Mesendoderm (in vitro differentiated cells): ENCODE measurements around the gene ZNF592.

Experiments used
- DNase-seq: peaks from one replicate; pipeline ENCODE4 v3.0.0; 2013
- H2AK5ac ChIP-seq: 2 replicates; pipeline ENCODE4 v1.6.1; 2013; ENCODE audit warnings: low read length, inconsistent platforms
- H2BK120ac ChIP-seq: 2 replicates; pipeline ENCODE4 v1.6.1; 2013; ENCODE audit warnings: low read depth, mild to moderate bottlenecking, low read length, moderate library complexity, mixed read lengths
- H2BK15ac ChIP-seq: replicated peaks from 2 replicates; pipeline ENCODE4 v1.6.1; 2013; ENCODE audit warnings: low read depth, mild to moderate bottlenecking, moderate library complexity
- H2BK5ac ChIP-seq: 2 replicates; pipeline ENCODE4 v1.6.1; 2013; ENCODE audit warnings: low read length, inconsistent platforms
- H3K18ac ChIP-seq: 2 replicates; pipeline ENCODE4 v1.6.1; 2013; ENCODE audit warnings: mild to moderate bottlenecking, low read length, mixed read lengths
- H3K23ac ChIP-seq: one replicate; pipeline ENCODE4 v1.6.1; 2013; ENCODE audit warnings: low read length
- H3K27ac ChIP-seq: 2 replicates; pipeline ENCODE4 v1.5.1; 2013; ENCODE audit warnings: low read depth, mild to moderate bottlenecking, inconsistent platforms, low read length, moderate library complexity
- H3K27me3 ChIP-seq: 2 replicates; pipeline ENCODE4 v1.6.1; 2013; ENCODE audit warnings: low read length, control low read depth, mild to moderate bottlenecking, inconsistent platforms; ENCODE audit not compliant: insufficient read depth, poor library complexity
- H3K36me3 ChIP-seq: 2 replicates; pipeline ENCODE4 v1.6.1; 2013; ENCODE audit warnings: low read length, inconsistent platforms; ENCODE audit not compliant: control insufficient read depth, insufficient read depth
- H3K4ac ChIP-seq: one replicate; pipeline ENCODE4 v1.6.1; 2013; ENCODE audit warnings: low read depth, mild to moderate bottlenecking, low read length, moderate library complexity
- H3K4me1 ChIP-seq: 2 replicates; pipeline ENCODE4 v1.6.1; 2013; ENCODE audit warnings: low read depth, low read length, inconsistent platforms; ENCODE audit not compliant: control insufficient read depth
- H3K4me2 ChIP-seq: 2 replicates; pipeline ENCODE4 v1.6.1; 2013; ENCODE audit warnings: low read length
- H3K4me3 ChIP-seq: 2 replicates; pipeline ENCODE4 v1.5.1; 2013; ENCODE audit warnings: mild to moderate bottlenecking, low read length
- H3K56ac ChIP-seq: one replicate; pipeline ENCODE4 v1.6.1; 2013; ENCODE audit warnings: low read length
- H3K79me1 ChIP-seq: 2 replicates; pipeline ENCODE4 v1.6.1; 2013; ENCODE audit warnings: low read length, inconsistent platforms
- H3K79me2 ChIP-seq: 2 replicates; pipeline ENCODE4 v1.6.1; 2013; ENCODE audit warnings: mild to moderate bottlenecking, low read length; ENCODE audit not compliant: control insufficient read depth, insufficient read depth
- H3K9ac ChIP-seq: 2 replicates; pipeline ENCODE4 v1.6.1; 2013; ENCODE audit warnings: low read length, inconsistent platforms
- H4K5ac ChIP-seq: one replicate; pipeline ENCODE4 v1.6.1; 2013; ENCODE audit warnings: low read length
- H4K8ac ChIP-seq: one replicate; pipeline ENCODE4 v1.6.1; 2013; ENCODE audit warnings: low read depth, mild to moderate bottlenecking, control low read depth, low read length, moderate library complexity
- WGBS: extraction: QIAGEN DNeasy Blood & Tissue Kit; methylation state at CpG from one replicate; pipeline ENCODE4 v1.1.7; 2013; ENCODE audit warnings: low lambda C conversion rate, missing lambda C conversion rate; ENCODE audit not compliant: insufficient coverage; ENCODE audit errors: extremely low coverage; 5-methylcytosine and 5-hydroxymethylcytosine counted together

Gene ZNF592

GRCh38 chr15:84714821-84715220, 33.6 kb upstream of the ZNF592 start:
- H3K56ac ChIP-seq, result peak overlapping the region; percentile 100
- H2BK5ac ChIP-seq, result no peak overlapping the region
- no peak overlapping the region for H2BK120ac ChIP-seq
- no peak overlapping the region for H3K23ac ChIP-seq
- no CpG with 5 or more reads among the region's 3 CpGs for WGBS
- H3K9ac ChIP-seq, result peak overlapping the region; percentile 96
- H3K79me2 ChIP-seq, result peaks cover 37% of the 10 kb centered on the region
- H3K79me1 ChIP-seq, result peaks cover 1% of the 10 kb centered on the region
- H4K5ac ChIP-seq, result no peak overlapping the region
- H3K27me3 ChIP-seq, result no peaks in the 10 kb centered on the region
- no peak overlapping the region for H2BK15ac ChIP-seq
- no peaks in the 10 kb centered on the region for H3K36me3 ChIP-seq
- H3K4me3 ChIP-seq, result peak overlapping the region; percentile 71
- no peak overlapping the region for H3K4ac ChIP-seq
- H3K4me2 ChIP-seq, result peak overlapping the region; percentile 95
- H3K18ac ChIP-seq, result no peak overlapping the region
- H3K4me1 ChIP-seq, result peaks cover 2% of the 10 kb centered on the region
- no peak overlapping the region for H2AK5ac ChIP-seq
- no peak overlapping the region for H3K27ac ChIP-seq
- DNase-seq, result no peak
- no peak overlapping the region for H4K8ac ChIP-seq

- Histone ChIP-seq H2BK5ac (no peak overlapping the region), H3K79me2 (peaks cover 35% of the 10 kb centered on the region), H2BK120ac (no peak overlapping the region), H2AK5ac (no peak overlapping the region), H3K79me1 (peaks cover 1% of the 10 kb centered on the region), H2BK15ac (no peak overlapping the region), H4K8ac (peak overlapping the region; percentile 28), H3K18ac (peak overlapping the region; percentile 78), H3K27me3 (no peaks in the 10 kb centered on the region), H3K36me3 (no peaks in the 10 kb centered on the region), H3K4ac (peak overlapping the region; percentile 75), H3K27ac (peak overlapping the region; percentile 89), H3K56ac (peak overlapping the region; percentile 100), H3K4me2 (peak overlapping the region; percentile 95), H4K5ac (no peak overlapping the region), H3K23ac (peak overlapping the region; percentile 74), H3K9ac (peak overlapping the region; percentile 96), H3K4me1 (peaks cover 2% of the 10 kb centered on the region), H3K4me3 (peak overlapping the region; percentile 71)
- DNase-seq, result peak; percentile 60
- no CpG with 5 or more reads among the region's 36 CpGs for WGBS
These were observed 32.9 kb upstream of the ZNF592 start for GRCh38 chr15:84715441-84716035.

- H3K27ac ChIP-seq, result peak within 1 kb of the TSS; percentile 89
- peak within 1 kb of the TSS; percentile 71 for H3K4me3 ChIP-seq
- H3K56ac ChIP-seq, result peak within 1 kb of the TSS; percentile 100
- no peak within 1 kb of the TSS for H2AK5ac ChIP-seq
- H3K27me3 ChIP-seq, result no peaks in the 10 kb centered on the region
- peaks cover 33% of the 10 kb centered on the region for H3K79me2 ChIP-seq
- peak within 1 kb of the TSS; percentile 96 for H3K9ac ChIP-seq
- H3K4ac ChIP-seq, result peak within 1 kb of the TSS; percentile 79
- no peaks in the 10 kb centered on the region for H3K79me1 ChIP-seq
- H3K4me1 ChIP-seq, result peaks cover 2% of the 10 kb centered on the region
- H3K23ac ChIP-seq, result peak within 1 kb of the TSS; percentile 97
- H3K36me3 ChIP-seq, result no peaks in the 10 kb centered on the region
- no CpG with 5 or more reads among the region's 57 CpGs for WGBS
- peak; percentile 97 for DNase-seq
- no peak within 1 kb of the TSS for H4K5ac ChIP-seq
- H2BK15ac ChIP-seq, result no peak within 1 kb of the TSS
- no peak within 1 kb of the TSS for H2BK120ac ChIP-seq
- H3K18ac ChIP-seq, result peak within 1 kb of the TSS; percentile 78
- peak within 1 kb of the TSS; percentile 95 for H3K4me2 ChIP-seq
- H2BK5ac ChIP-seq, result peak within 1 kb of the TSS; percentile 97
- H4K8ac ChIP-seq, result peak within 1 kb of the TSS; percentile 28
These were observed 32.2 kb upstream of the ZNF592 start, which contains the start of gene SEC11A for GRCh38 chr15:84716036-84716732. SEC11A (minus strand) TSS chr15:84716139; CDS start chr15:84716075, 64 bp downstream.

- Histone ChIP-seq H3K4me1 (peaks cover 7% of the 10 kb centered on the region), H3K4me2 (no peak overlapping the region), H3K79me1 (no peaks in the 10 kb centered on the region), H3K79me2 (no peaks in the 10 kb centered on the region), H3K56ac (peak overlapping the region; percentile 6), H3K4ac (no peak overlapping the region), H3K27me3 (no peaks in the 10 kb centered on the region), H3K4me3 (no peak overlapping the region), H2BK15ac (no peak overlapping the region), H3K23ac (no peak overlapping the region), H2BK5ac (no peak overlapping the region), H4K5ac (no peak overlapping the region), H2BK120ac (no peak overlapping the region), H3K9ac (no peak overlapping the region), H3K18ac (no peak overlapping the region), H4K8ac (no peak overlapping the region), H3K27ac (no peak overlapping the region), H3K36me3 (no peaks in the 10 kb centered on the region), H2AK5ac (no peak overlapping the region)
- no CpG with 5 or more reads among the region's 2 CpGs for WGBS
- no peak for DNase-seq
These were observed 27.0 kb upstream of the ZNF592 start for GRCh38 chr15:84721371-84721770.

GRCh38 chr15:84722628-84723027, 25.8 kb upstream of the ZNF592 start:
- H3K4me3 ChIP-seq, result no peak overlapping the region
- H3K79me2 ChIP-seq, result no peaks in the 10 kb centered on the region
- no peak overlapping the region for H3K4ac ChIP-seq
- no peaks in the 10 kb centered on the region for H3K79me1 ChIP-seq
- H3K23ac ChIP-seq, result no peak overlapping the region
- H3K27me3 ChIP-seq, result no peaks in the 10 kb centered on the region
- DNase-seq, result no peak
- H3K9ac ChIP-seq, result no peak overlapping the region
- peaks cover 4% of the 10 kb centered on the region for H3K4me1 ChIP-seq
- H4K5ac ChIP-seq, result no peak overlapping the region
- H3K4me2 ChIP-seq, result no peak overlapping the region
- H4K8ac ChIP-seq, result no peak overlapping the region
- no CpG with 5 or more reads among the region's 2 CpGs for WGBS
- no peak overlapping the region for H2BK15ac ChIP-seq
- no peak overlapping the region for H3K27ac ChIP-seq
- no peaks in the 10 kb centered on the region for H3K36me3 ChIP-seq
- H2AK5ac ChIP-seq, result no peak overlapping the region
- H2BK120ac ChIP-seq, result no peak overlapping the region
- no peak overlapping the region for H3K56ac ChIP-seq
- H3K18ac ChIP-seq, result no peak overlapping the region
- no peak overlapping the region for H2BK5ac ChIP-seq
